ENCODE measurements around the gene HOMER2.

HOMER2 gene

DNA sequence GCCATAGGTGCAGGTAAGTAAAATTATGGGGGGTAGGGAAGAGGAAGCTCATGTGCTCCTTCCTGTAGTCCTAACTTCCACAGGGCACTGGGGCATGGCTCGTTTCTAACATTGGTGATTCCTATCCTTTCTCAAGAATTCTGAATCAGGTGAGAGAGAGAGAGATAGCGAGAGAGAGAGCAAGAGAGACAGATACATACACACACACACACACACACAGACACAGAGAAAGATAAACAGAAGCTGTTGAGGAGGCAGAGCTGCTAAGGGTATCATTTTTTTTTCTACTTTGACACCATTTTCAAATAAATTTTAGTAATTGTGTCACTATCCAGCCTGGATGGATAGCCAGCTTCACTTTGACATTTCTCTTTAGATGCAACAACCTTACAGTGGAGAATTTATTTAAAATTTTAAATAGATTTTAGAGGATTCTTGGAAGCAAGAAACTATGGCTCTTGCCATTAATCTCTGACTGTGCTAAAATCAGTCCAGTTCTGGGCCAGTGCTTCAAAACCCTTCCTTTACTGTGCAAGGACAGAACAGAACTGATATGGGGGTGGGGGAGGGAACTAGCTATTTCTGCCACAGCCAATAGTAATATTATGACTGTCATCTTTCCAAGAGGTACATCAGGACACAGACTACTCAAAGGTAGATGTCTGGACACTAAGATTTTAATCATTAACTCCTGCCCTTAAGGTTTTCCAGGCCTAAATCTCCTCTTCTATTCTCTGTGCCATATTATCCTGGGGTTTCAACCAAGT, 18.9 kb upstream of the HOMER2 start:
- H3K9me3 Mint-ChIP-seq, result no peaks in the 10 kb centered on the region
- no peak overlapping the region for H3K4me3 Mint-ChIP-seq
- H3K27ac Mint-ChIP-seq, result no peak overlapping the region
- no peak for ATAC-seq
- H3K27me3 Mint-ChIP-seq, result no peaks in the 10 kb centered on the region
- H3K4me1 Mint-ChIP-seq, result peaks cover 11% of the 10 kb centered on the region
- DNase-seq, result no peak

DNA sequence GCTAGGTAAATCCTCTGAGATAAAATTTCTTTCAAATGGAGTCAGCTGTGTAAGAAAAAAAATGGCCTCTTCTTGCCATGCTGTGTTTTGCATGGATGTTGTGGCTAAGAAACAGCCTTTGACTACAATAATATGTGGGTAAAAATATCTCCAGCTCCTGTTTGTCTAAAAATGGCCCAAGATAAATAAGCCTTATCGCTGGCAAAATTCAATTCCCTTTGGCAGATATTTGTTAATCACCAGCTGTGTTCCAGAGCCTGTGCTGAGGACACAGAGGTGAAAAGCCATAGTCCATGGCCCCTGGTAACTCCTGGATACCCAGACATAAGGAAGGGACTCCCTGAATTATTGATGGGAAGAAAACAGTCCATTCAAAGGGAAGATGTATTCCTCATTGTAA, 18.2 kb upstream of the HOMER2 start:
- DNase-seq (no peak), ATAC-seq (no peak)
- Mint-ChIP-seq H3K27me3 (no peaks in the 10 kb centered on the region), H3K4me1 (peaks cover 17% of the 10 kb centered on the region), H3K9me3 (no peaks in the 10 kb centered on the region), H3K27ac (no peak overlapping the region), H3K4me3 (no peak overlapping the region)

DNA sequence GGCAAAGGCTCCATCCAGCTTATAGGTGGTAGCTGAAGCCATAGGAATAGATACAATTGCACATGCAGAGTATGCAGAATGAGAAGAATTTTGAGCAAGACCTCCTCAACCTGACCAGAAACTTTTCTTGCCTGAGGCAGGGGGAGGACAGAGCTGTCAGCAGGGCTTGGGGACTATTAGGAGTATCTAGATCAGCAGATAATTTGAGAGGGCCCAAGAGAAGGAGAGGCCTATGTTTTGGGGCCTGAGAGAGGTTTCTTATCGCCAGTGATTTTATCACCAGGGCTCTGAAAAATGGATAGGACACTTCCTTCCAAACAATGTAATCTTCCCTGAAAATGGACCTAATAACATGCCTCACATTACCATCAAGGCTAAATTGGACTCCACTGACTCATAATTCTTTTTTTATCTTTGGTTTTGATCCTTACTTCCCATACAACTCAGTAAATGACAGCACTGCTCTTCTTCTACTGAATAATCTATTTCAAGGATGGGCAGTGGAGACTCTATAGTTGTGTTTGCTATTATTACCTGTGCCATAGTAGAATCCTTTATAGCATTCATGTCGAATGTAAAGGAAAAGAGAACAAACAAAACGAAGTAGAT, 17.7 kb upstream of the HOMER2 start:
- Mint-ChIP-seq H3K9me3 (no peaks in the 10 kb centered on the region), H3K4me3 (no peak overlapping the region), H3K27me3 (no peaks in the 10 kb centered on the region), H3K27ac (no peak overlapping the region), H3K4me1 (peaks cover 17% of the 10 kb centered on the region)
- DNase-seq, result no peak
- no peak for ATAC-seq

DNA sequence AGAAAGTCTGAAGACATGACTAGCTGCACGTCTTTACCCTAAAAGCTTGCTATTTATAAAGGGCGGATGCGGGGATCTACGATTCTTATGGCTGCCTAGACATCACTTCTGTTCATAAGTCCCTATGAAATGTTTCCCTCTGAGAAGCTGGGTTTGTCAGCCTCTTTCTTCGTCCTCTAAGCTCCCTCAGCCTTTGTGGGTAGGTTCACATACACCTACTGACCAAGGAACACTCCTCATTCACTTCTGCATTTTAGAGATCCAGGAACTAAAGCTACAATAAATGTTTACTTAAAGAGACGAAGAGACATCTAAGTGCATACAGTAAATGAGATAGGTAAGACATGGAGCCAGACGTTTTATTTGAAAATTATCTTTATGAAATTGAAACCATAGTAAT, 16.8 kb upstream of the HOMER2 start:
- Mint-ChIP-seq H3K27ac (no peak overlapping the region), H3K9me3 (no peaks in the 10 kb centered on the region), H3K27me3 (no peaks in the 10 kb centered on the region), H3K4me3 (no peak overlapping the region), H3K4me1 (peaks cover 17% of the 10 kb centered on the region)
- DNase-seq (no peak), ATAC-seq (no peak)

DNA sequence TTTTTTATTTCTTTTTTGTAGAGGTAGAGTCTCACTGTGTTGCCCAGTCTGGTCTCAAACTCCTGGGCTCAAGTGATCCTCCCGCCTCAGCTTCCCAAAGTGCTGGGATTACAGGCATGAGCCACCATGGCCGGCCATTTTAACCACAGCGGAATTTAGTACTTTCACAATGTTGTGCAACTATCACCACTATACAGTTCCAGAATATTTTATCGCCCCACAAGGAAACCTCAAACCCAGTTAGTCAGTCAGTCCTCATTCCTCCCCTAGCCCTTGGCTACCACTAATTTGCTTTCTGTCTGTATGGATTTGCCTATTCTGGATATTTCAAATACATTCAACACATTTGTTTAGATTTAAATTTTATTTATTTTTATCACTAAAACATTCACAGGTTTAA, 15.5 kb upstream of the HOMER2 start:
- Mint-ChIP-seq H3K4me3 (no peak overlapping the region), H3K4me1 (peaks cover 17% of the 10 kb centered on the region), H3K27me3 (no peaks in the 10 kb centered on the region), H3K9me3 (no peaks in the 10 kb centered on the region), H3K27ac (no peak overlapping the region)
- no peak for DNase-seq
- ATAC-seq, result no peak

DNA sequence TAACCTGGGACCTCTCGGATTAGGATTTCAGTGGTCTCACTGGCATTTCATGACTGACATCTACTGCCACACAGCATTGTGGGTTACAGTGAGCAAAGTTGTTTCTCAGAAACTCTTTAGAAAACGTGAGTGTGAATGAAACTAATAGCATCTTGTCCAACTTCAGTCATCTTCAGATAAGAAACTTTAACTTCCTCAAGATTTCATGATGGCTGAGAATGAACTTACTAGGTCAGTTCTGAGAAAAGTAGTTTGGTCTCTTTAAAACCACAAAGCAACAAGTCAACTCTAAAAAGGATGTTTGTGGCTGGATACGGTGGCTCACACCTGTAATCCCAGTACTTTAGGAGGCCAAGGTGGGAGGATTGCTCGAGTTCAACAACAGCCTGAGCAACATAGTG, 14.2 kb upstream of the HOMER2 start:
- Mint-ChIP-seq H3K27ac (peak overlapping the region in 1 of 2 donors; percentile 30), H3K9me3 (no peaks in the 10 kb centered on the region), H3K27me3 (no peaks in the 10 kb centered on the region), H3K4me1 (peaks cover 17% of the 10 kb centered on the region), H3K4me3 (no peak overlapping the region)
- DNase-seq (peak; percentile 17 to 66), ATAC-seq (peak; percentile 96)

DNA sequence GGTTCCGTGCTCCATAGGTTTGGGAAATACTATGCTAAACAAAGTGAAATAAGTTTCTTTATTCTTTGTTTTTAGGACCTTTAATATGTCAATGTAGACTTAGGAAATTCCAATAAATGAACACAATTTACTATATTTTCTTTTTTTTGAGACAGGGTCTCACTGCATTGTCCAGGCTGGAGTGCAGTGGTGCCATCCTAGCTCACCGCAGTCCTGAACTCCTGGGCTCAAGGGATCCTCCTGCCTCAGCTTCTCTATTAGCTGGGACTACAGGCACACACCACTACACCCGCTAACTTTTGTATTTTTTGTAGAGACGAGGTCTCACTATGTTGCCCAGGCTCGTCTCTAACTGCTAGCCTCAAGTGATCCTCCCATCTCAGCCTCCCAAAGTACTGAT, 12.4 kb upstream of the HOMER2 start:
- Mint-ChIP-seq H3K9me3 (no peaks in the 10 kb centered on the region), H3K27me3 (no peaks in the 10 kb centered on the region), H3K4me3 (no peak overlapping the region), H3K27ac (no peak overlapping the region), H3K4me1 (peaks cover 17% of the 10 kb centered on the region)
- no peak for DNase-seq
- no peak for ATAC-seq

DNA sequence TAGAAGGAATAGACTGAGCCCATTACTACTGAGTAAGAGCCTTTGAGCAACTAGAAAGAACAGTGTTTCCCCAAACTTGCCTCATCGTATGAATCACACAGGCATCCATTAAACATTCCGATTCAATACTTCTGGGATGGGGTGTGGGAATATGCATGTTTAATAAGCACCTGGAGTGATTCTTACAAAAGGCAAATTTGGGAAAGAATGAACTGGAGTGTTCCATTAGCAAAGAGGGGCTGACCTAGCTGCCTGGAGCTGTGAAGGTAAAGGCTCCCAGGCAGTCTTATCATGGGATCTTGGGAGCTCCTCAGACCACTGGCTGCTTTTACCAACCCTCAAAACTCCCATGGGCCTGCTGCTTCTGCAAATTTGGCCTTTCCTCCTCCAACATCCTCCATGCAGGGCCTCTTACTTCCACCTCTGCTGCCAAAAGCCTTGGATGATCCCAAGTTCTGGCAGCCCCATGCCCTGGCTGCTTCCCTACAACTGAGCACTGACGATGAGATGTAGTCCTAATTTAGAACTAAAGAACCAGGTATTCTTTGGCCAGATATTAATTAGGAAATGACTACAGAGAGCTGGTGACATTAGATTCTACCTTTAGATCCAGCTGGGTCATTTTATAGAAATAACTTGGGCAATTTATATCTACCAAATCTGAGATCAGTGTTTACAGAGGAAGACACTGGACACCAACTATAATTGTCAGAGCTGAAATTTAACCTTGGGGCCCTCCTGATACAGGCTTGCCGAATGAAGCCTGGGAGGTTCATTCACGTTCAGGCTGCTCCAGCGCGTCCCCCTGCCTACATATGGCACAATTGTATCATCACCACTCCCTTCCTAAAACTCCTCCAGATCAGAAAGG, 11.2 kb upstream of the HOMER2 start:
- no peak for ATAC-seq
- peaks cover 17% of the 10 kb centered on the region for H3K4me1 Mint-ChIP-seq
- no peaks in the 10 kb centered on the region for H3K27me3 Mint-ChIP-seq
- DNase-seq, result no peak
- no peak overlapping the region for H3K27ac Mint-ChIP-seq
- no peak overlapping the region for H3K4me3 Mint-ChIP-seq
- no peaks in the 10 kb centered on the region for H3K9me3 Mint-ChIP-seq

DNA sequence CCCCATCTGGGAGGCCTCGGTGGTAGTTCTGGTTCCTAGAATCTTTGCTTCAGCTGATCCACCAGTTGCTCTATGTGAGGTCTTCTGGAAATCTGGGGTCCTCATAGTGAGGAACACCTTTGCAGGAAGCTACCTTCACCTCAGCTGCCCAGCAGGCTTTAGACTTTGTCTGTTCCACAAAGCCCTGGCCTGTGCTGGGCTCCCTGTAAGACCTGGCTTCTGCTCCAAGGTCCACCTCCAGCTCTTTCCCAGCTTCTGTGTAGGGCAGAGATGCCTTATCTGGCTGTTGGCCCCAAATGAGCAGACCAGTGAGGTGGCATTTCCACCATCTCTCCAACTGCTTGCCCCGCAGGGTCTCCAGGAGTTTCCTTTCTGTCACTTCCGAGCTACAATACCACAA, 8.2 kb upstream of the HOMER2 start:
- H3K4me3 Mint-ChIP-seq, result no peak overlapping the region
- H3K27me3 Mint-ChIP-seq, result no peaks in the 10 kb centered on the region
- no peak overlapping the region for H3K27ac Mint-ChIP-seq
- no peaks in the 10 kb centered on the region for H3K9me3 Mint-ChIP-seq
- ATAC-seq (no peak), DNase-seq (no peak)
- peaks cover under 1% of the 10 kb centered on the region for H3K4me1 Mint-ChIP-seq

DNA sequence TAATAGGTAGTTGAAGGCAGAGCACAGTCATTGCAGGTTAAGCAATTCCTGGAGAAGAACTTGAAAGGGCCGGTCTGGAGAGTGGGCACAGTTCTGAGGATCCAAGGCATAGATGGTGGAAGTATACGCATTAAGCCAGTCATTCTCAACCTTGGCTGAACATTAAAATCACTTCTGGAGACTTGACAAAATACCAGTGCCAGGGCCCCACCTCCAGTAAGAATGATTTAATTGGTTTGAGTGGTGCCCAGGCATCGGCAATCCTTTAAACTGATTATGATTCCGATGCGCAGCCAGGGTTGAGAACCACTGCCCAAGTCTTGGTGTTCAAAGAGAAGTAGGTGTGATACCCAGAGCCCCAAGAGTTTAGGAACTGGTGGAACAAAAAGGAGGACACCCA, 6.9 kb upstream of the HOMER2 start:
- DNase-seq (no peak), ATAC-seq (no peak)
- Mint-ChIP-seq H3K4me3 (no peak overlapping the region), H3K4me1 (no peaks in the 10 kb centered on the region), H3K27ac (peak overlapping the region in 1 of 2 donors; percentile 91), H3K9me3 (no peaks in the 10 kb centered on the region), H3K27me3 (no peaks in the 10 kb centered on the region)

DNA sequence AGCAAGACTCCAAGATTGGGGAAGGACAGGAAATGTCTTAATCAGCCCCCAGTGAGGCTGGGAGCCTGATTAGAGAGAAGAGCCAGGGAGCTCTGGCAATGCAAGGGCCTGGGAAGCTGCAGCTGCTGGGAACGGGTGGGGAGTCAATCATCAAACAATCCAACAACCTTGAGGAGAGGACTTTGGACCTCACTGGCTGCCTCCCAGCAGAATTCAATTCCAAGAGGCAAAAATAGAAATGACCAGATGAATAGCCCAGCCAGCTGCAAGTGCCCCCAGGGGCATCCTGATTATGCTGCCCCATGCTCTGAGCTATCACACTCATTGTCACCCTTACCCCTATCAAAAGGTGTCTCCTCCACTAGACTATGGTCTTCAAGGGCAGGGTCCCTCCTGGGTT, 6.1 kb upstream of the HOMER2 start:
- ATAC-seq (no peak), DNase-seq (no peak)
- no peak overlapping the region for H3K27ac Mint-ChIP-seq
- H3K4me1 Mint-ChIP-seq, result no peaks in the 10 kb centered on the region
- H3K9me3 Mint-ChIP-seq, result no peaks in the 10 kb centered on the region
- H3K4me3 Mint-ChIP-seq, result no peak overlapping the region
- no peaks in the 10 kb centered on the region for H3K27me3 Mint-ChIP-seq

DNA sequence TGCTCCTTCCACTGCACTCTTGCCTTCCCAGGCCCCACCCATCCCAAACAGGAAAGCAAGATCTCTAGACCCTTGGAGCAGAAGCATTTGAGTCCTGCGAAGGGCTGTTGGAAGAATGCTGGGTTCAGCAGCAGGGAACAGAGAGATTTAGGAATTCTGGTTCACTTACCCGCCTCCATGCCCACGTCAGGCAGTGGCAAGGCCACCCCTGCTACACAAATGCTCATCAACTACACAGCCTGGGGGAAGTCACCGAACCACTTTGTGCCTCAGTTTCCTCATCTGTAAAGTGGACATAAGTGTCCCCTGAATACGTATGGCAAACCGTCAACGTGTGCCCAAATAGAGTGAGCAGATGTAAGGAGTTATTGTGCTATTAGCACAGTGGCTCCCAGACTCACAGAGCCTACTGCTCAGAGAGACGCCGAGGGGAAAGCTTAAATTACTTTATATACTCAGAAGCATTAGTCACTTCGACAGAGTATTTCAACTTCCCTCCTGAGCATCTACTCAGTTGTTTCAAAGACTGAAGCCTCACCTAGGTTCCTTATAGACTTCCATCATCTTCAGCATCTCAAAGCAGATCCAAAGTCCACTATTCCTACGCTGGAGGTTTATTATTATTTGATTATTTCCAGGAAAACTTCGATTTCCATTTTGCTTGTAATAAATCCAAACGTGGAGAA, 905 bp downstream of the HOMER2 start:
- no peak for ATAC-seq
- H3K9me3 Mint-ChIP-seq, result no peaks in the 10 kb centered on the region
- H3K4me3 Mint-ChIP-seq, result peak overlapping the region; percentile 39 to 70
- DNase-seq, result no peak
- peaks cover 13% of the 10 kb centered on the region for H3K27me3 Mint-ChIP-seq
- no peaks in the 10 kb centered on the region for H3K4me1 Mint-ChIP-seq
- no peak overlapping the region for H3K27ac Mint-ChIP-seq

DNA sequence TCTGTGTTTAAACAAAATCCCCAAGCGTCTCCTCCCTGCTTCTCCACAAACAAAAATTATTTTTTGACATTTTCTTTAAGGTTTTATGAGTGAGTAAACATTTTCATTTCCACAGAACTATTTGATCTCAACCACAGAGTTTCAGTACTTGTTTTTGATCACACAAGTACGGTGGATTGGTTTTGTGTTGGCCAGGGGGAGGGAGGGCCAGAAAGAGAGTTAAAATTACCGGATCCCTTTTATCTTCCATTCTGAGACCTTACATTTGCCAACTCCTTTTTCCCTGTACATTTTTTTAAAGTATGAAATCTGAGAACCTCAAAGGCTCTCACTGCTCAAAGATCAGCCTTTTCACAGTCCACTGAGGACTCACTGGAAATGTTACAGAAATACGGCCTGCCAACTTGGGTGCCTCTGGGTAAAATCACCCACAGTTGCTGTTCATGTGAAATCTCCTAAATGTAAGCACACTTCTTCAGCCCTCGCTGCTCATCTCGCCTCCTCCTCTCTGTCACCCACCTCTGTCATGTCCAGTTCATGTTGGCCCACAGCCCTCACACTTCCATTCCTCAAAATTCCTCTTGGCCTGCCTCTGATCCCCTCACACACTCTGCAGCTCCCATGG, 1.7 kb downstream of the HOMER2 start:
- H3K4me1 Mint-ChIP-seq, result no peaks in the 10 kb centered on the region
- ATAC-seq (peak; percentile 54), DNase-seq (no peak)
- no peaks in the 10 kb centered on the region for H3K9me3 Mint-ChIP-seq
- no peak overlapping the region for H3K4me3 Mint-ChIP-seq
- peaks cover 20% of the 10 kb centered on the region for H3K27me3 Mint-ChIP-seq
- no peak overlapping the region for H3K27ac Mint-ChIP-seq

DNA sequence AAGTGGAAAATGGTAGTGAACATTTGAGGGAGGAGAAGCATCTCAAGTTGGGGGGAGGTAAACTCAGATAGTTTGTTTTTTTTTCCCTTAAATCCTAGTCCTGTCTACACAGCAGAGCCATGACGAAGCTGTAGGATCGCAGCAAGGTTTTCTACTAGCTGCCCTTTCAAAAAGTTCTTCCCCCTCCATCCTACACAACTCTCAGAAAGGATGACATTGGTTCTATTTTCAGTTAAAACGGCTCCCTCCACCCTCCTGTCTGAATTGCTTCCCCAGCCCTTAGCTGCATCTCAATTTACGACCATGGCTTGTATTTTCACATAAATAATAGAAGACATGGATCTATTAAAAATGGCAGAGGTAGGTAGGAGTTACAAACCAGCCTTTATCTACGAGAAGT, 2.2 kb downstream of the HOMER2 start:
- no peaks in the 10 kb centered on the region for H3K9me3 Mint-ChIP-seq
- ATAC-seq, result no peak
- H3K27me3 Mint-ChIP-seq, result peaks cover 20% of the 10 kb centered on the region

DNA sequence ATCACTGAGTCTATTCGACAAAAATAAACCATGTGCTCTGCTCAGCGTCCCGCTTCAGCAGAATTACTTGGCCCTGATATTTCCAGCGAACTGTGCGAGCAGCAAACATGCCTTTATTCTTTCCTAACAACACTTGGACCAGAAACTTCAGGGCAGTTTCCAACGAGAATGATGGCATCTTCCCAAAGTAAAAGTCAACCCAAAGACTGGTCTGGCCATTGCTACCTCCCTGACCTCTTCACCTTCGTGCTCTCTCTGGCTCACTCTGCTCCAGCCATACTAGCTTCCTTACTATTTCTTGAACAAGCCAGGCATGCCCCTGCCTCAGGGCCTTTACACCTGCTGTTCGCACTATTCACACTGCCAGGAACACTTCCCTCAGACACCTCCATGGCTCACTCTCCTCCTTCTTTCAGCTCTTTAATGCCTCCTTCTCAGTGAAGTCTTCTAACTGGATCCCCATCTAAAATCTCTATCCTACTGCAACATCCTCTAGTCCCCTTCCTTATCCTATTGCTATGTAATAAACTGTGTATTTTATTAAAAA, 6.3 kb downstream of the HOMER2 start:
- Mint-ChIP-seq H3K27me3 (peaks cover 12% of the 10 kb centered on the region), H3K9me3 (no peaks in the 10 kb centered on the region), H3K4me1 (no peaks in the 10 kb centered on the region), H3K27ac (no peak overlapping the region), H3K4me3 (no peak overlapping the region)
- DNase-seq (no peak), ATAC-seq (no peak)

More for the DNA sequence above, 2.2 kb downstream of the HOMER2 start:
- no peak overlapping the region for H3K4me3 Mint-ChIP-seq
- no peak overlapping the region for H3K27ac Mint-ChIP-seq
- no peaks in the 10 kb centered on the region for H3K4me1 Mint-ChIP-seq
- no peak for DNase-seq
